ENCODE data around the gene HSPA4L.
A peak's percentile ranks its signal among the peaks of the same experiment; 100 is the strongest.

HSPA4L gene

GRCh38 chr4:127783026-127783769 is 1.1 kb downstream of the HSPA4L start:
- WGBS, 2 experiments: 29% methylated on average over 24 of the region's 25 CpGs
- Histone ChIP-seq H3K4me1 (ENCODE audit: control insufficient read depth, insufficient read depth, low read length) (peaks cover 7% of the 10 kb centered on the region), H3K9me3 (ENCODE audit: control insufficient read depth, low read length) (no peaks in the 10 kb centered on the region), H3K27ac (ENCODE audit: insufficient read depth, low read depth, low read length, poor library complexity, severe bottlenecking) (no peak overlapping the region), H3K27me3 (ENCODE audit: control insufficient read depth, insufficient read depth, low read length, poor library complexity, severe bottlenecking) (peaks cover 51% of the 10 kb centered on the region), H3K4me3 (ENCODE audit: insufficient read depth, low read depth, low read length) (peak overlapping the region; percentile 55), H3K36me3 (ENCODE audit: control insufficient read depth, insufficient read depth, low read length) (no peaks in the 10 kb centered on the region)

GRCh38 chr4:127783955-127784770 is 2.0 kb downstream of the HSPA4L start:
- H3K27me3 ChIP-seq (ENCODE audit: control insufficient read depth, insufficient read depth, low read length, poor library complexity, severe bottlenecking): peaks cover 51% of the 10 kb centered on the region
- H3K36me3 ChIP-seq (ENCODE audit: control insufficient read depth, insufficient read depth, low read length): no peaks in the 10 kb centered on the region
- H3K9me3 ChIP-seq (ENCODE audit: control insufficient read depth, low read length): no peaks in the 10 kb centered on the region
- WGBS, 2 experiments: 92 to 93% methylated on average over 8 to 9 of the region's 9 CpGs
- H3K27ac ChIP-seq (ENCODE audit: insufficient read depth, low read depth, low read length, poor library complexity, severe bottlenecking): no peak overlapping the region
- H3K4me3 ChIP-seq (ENCODE audit: insufficient read depth, low read depth, low read length): no peak overlapping the region
- H3K4me1 ChIP-seq (ENCODE audit: control insufficient read depth, insufficient read depth, low read length): peaks cover 4% of the 10 kb centered on the region

GRCh38 chr4:127788517-127788916 is 6.4 kb downstream of the HSPA4L start:
- Histone ChIP-seq H3K27me3 (ENCODE audit: control insufficient read depth, insufficient read depth, low read length, poor library complexity, severe bottlenecking) (peaks cover 20% of the 10 kb centered on the region), H3K4me1 (ENCODE audit: control insufficient read depth, insufficient read depth, low read length) (no peaks in the 10 kb centered on the region), H3K4me3 (ENCODE audit: insufficient read depth, low read depth, low read length) (no peak overlapping the region), H3K27ac (ENCODE audit: insufficient read depth, low read depth, low read length, poor library complexity, severe bottlenecking) (no peak overlapping the region), H3K9me3 (ENCODE audit: control insufficient read depth, low read length) (no peaks in the 10 kb centered on the region), H3K36me3 (ENCODE audit: control insufficient read depth, insufficient read depth, low read length) (no peaks in the 10 kb centered on the region)
- WGBS, 2 experiments: 84 to 90% methylated on average over 2 of the region's 2 CpGs

GRCh38 chr4:127791391-127791790 is 9.3 kb downstream of the HSPA4L start:
- H3K4me3 ChIP-seq (ENCODE audit: insufficient read depth, low read depth, low read length): no peak overlapping the region
- H3K36me3 ChIP-seq (ENCODE audit: control insufficient read depth, insufficient read depth, low read length): no peaks in the 10 kb centered on the region
- no peaks in the 10 kb centered on the region for H3K9me3 ChIP-seq (ENCODE audit: control insufficient read depth, low read length)
- H3K27me3 ChIP-seq (ENCODE audit: control insufficient read depth, insufficient read depth, low read length, poor library complexity, severe bottlenecking): no peaks in the 10 kb centered on the region
- H3K4me1 ChIP-seq (ENCODE audit: control insufficient read depth, insufficient read depth, low read length): no peaks in the 10 kb centered on the region
- 71 to 84% methylated on average over 1 of the region's 1 CpG for WGBS, 2 experiments
- no peak overlapping the region for H3K27ac ChIP-seq (ENCODE audit: insufficient read depth, low read depth, low read length, poor library complexity, severe bottlenecking)

GRCh38 chr4:127793528-127793927 is 11.4 kb downstream of the HSPA4L start:
- Histone ChIP-seq H3K9me3 (ENCODE audit: control insufficient read depth, low read length) (no peaks in the 10 kb centered on the region), H3K4me3 (ENCODE audit: insufficient read depth, low read depth, low read length) (no peak overlapping the region), H3K27me3 (ENCODE audit: control insufficient read depth, insufficient read depth, low read length, poor library complexity, severe bottlenecking) (no peaks in the 10 kb centered on the region), H3K4me1 (ENCODE audit: control insufficient read depth, insufficient read depth, low read length) (no peaks in the 10 kb centered on the region), H3K36me3 (ENCODE audit: control insufficient read depth, insufficient read depth, low read length) (no peaks in the 10 kb centered on the region), H3K27ac (ENCODE audit: insufficient read depth, low read depth, low read length, poor library complexity, severe bottlenecking) (no peak overlapping the region)
- 89 to 91% methylated on average over 1 of the region's 1 CpG for WGBS, 2 experiments

- Histone ChIP-seq H3K27me3 (ENCODE audit: control insufficient read depth, insufficient read depth, low read length, poor library complexity, severe bottlenecking) (no peaks in the 10 kb centered on the region), H3K27ac (ENCODE audit: insufficient read depth, low read depth, low read length, poor library complexity, severe bottlenecking) (no peak overlapping the region), H3K4me3 (ENCODE audit: insufficient read depth, low read depth, low read length) (no peak overlapping the region), H3K36me3 (ENCODE audit: control insufficient read depth, insufficient read depth, low read length) (no peaks in the 10 kb centered on the region), H3K9me3 (ENCODE audit: control insufficient read depth, low read length) (no peaks in the 10 kb centered on the region), H3K4me1 (ENCODE audit: control insufficient read depth, insufficient read depth, low read length) (no peaks in the 10 kb centered on the region)
Observed at GRCh38 chr4:127799711-127800110, 17.6 kb downstream of the HSPA4L start.

- no peak overlapping the region for H3K4me3 ChIP-seq (ENCODE audit: insufficient read depth, low read depth, low read length)
- H3K4me1 ChIP-seq (ENCODE audit: control insufficient read depth, insufficient read depth, low read length): no peaks in the 10 kb centered on the region
- H3K27ac ChIP-seq (ENCODE audit: insufficient read depth, low read depth, low read length, poor library complexity, severe bottlenecking): no peak overlapping the region
- WGBS, 2 experiments: 90 to 91% methylated on average over 6 of the region's 6 CpGs
- H3K9me3 ChIP-seq (ENCODE audit: control insufficient read depth, low read length): no peaks in the 10 kb centered on the region
- no peaks in the 10 kb centered on the region for H3K27me3 ChIP-seq (ENCODE audit: control insufficient read depth, insufficient read depth, low read length, poor library complexity, severe bottlenecking)
- no peaks in the 10 kb centered on the region for H3K36me3 ChIP-seq (ENCODE audit: control insufficient read depth, insufficient read depth, low read length)
Observed at GRCh38 chr4:127809173-127809800, 27.2 kb downstream of the HSPA4L start.

- Histone ChIP-seq H3K4me1 (ENCODE audit: control insufficient read depth, insufficient read depth, low read length) (no peaks in the 10 kb centered on the region), H3K4me3 (ENCODE audit: insufficient read depth, low read depth, low read length) (no peak overlapping the region), H3K9me3 (ENCODE audit: control insufficient read depth, low read length) (no peaks in the 10 kb centered on the region), H3K27me3 (ENCODE audit: control insufficient read depth, insufficient read depth, low read length, poor library complexity, severe bottlenecking) (no peaks in the 10 kb centered on the region), H3K36me3 (ENCODE audit: control insufficient read depth, insufficient read depth, low read length) (no peaks in the 10 kb centered on the region), H3K27ac (ENCODE audit: insufficient read depth, low read depth, low read length, poor library complexity, severe bottlenecking) (no peak overlapping the region)
- 86 to 97% methylated on average over 3 of the region's 3 CpGs for WGBS, 2 experiments
Observed at GRCh38 chr4:127810551-127810950, 28.4 kb downstream of the HSPA4L start.

- no peak overlapping the region for H3K27ac ChIP-seq (ENCODE audit: insufficient read depth, low read depth, low read length, poor library complexity, severe bottlenecking)
- 81 to 89% methylated on average over 1 to 2 of the region's 2 CpGs for WGBS, 2 experiments
- H3K27me3 ChIP-seq (ENCODE audit: control insufficient read depth, insufficient read depth, low read length, poor library complexity, severe bottlenecking): no peaks in the 10 kb centered on the region
- H3K36me3 ChIP-seq (ENCODE audit: control insufficient read depth, insufficient read depth, low read length): no peaks in the 10 kb centered on the region
- no peak overlapping the region for H3K4me3 ChIP-seq (ENCODE audit: insufficient read depth, low read depth, low read length)
- H3K4me1 ChIP-seq (ENCODE audit: control insufficient read depth, insufficient read depth, low read length): no peaks in the 10 kb centered on the region
- H3K9me3 ChIP-seq (ENCODE audit: control insufficient read depth, low read length): no peaks in the 10 kb centered on the region
Observed at GRCh38 chr4:127822430-127822829, 40.3 kb downstream of the HSPA4L start.

- H3K27me3 ChIP-seq (ENCODE audit: control insufficient read depth, insufficient read depth, low read length, poor library complexity, severe bottlenecking): no peaks in the 10 kb centered on the region
- no peaks in the 10 kb centered on the region for H3K4me1 ChIP-seq (ENCODE audit: control insufficient read depth, insufficient read depth, low read length)
- no peaks in the 10 kb centered on the region for H3K9me3 ChIP-seq (ENCODE audit: control insufficient read depth, low read length)
- H3K4me3 ChIP-seq (ENCODE audit: insufficient read depth, low read depth, low read length): no peak overlapping the region
- 67 to 88% methylated on average over 1 to 2 of the region's 2 CpGs for WGBS, 2 experiments
- no peaks in the 10 kb centered on the region for H3K36me3 ChIP-seq (ENCODE audit: control insufficient read depth, insufficient read depth, low read length)
- no peak overlapping the region for H3K27ac ChIP-seq (ENCODE audit: insufficient read depth, low read depth, low read length, poor library complexity, severe bottlenecking)
Observed at GRCh38 chr4:127828121-127828520, 46.0 kb downstream of the HSPA4L start.
